AML-193 (cell line): ENCODE data around the gene CPLANE1.
A peak's percentile ranks its signal among the peaks of the same experiment; 100 is the strongest.
"Not testable (repeated sequence)": the region's sequence is repeated elsewhere in the genome, so short reads cannot be mapped to it uniquely, and the experiment has no call there.

Experiments
- DNase-seq, 2 experiments: peaks; one replicate each; lab custom pipeline; 2025; lab: John Stamatoyannopoulos, UW

The CPLANE1 gene

DNA sequence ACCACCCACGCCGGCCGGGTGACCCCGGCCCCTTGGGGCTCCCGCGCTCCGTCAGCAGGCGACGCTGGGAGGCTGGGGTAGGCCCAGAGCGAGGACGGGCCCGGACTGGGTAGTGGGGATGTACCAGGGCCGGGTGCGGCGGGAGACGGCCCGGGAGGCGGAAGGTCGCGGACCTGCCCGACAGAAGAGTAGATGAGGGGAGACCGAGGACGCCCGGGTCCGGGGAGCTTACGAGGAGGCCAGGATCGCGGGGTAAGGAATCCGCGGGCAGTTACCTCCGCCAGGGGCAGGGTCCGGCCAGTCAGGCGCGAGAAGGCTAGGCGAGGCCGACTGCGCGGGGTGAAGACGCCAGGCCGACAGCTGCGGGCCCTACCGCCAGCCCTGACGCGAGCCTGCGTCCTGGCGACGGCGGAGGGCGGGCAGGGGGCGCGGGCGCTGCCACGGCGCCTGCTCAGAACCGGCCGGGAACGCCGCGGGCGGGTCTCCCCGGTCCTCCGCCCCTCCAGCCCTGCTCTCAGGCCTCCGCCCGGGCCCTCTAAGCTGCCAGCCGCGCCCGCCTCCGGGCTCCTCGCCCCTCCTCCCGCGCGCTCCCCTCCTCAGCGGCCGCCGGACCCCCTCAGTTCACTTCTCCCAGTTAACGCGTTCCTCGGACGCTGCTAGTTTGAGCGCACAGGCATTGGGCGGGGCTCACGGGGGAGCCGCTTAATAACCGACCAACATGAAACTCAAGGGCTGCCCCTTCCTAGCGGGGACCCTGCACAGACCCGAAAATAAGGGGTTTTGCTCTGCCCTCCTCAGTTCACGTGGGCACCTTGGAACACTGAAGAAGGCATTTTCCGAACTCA, at the start of gene CPLANE1:
TSS of gene CPLANE1 (minus strand) at position 407 of the 845 bp plus-strand sequence. CDS start 1,678 bp downstream, outside the sequence.
- peak; percentile 53 to 56 for DNase-seq

DNA sequence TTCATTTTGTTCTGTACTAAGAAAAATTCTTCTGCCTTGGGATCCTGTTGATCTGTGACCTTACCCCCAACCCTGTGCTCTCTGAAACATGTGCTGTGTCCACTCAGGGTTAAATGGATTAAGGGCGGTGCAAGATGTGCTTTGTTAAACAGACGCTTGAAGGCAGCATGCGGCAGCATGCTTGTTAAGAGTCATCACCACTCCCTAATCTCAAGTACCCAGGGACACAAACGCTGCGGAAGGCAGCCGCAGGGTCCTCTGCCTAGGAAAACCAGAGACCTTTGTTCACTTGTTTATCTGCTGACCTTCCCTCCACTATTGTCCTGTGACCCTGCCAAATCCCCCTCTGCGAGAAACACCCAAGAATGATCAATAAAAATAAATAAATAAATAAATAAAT, 47.1 kb upstream of the CPLANE1 start:
- not testable (repeated sequence) for DNase-seq

DNA sequence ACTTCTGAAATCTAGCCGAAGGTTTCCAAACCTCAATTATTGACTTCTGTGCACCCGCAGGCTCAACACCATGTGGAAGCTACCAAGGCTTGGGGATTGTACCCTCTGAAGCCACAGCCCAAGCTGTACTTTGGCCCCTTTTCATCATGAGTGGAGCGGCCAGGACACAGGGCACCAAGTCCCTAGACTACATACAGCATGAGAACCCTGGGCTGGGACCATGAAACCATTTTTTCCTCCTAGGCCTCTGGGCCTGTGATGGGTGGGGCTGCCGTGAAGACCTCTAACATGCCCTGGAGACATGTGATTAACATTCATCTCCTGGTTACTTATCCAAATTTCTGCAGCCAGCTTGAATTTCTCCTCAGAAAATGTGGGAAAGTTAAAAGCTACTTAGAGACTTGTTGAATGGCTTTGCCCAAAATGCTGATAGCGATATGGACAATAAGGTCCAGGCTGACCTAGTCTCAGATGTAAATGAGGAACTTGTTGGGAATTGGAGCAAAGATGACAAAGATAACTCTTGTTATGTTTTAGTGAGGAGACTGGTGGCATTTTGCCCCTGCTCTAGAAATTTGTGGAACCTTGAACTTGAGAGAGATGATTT, 34.1 kb upstream of the CPLANE1 start:
- DNase-seq, result no peak

DNA sequence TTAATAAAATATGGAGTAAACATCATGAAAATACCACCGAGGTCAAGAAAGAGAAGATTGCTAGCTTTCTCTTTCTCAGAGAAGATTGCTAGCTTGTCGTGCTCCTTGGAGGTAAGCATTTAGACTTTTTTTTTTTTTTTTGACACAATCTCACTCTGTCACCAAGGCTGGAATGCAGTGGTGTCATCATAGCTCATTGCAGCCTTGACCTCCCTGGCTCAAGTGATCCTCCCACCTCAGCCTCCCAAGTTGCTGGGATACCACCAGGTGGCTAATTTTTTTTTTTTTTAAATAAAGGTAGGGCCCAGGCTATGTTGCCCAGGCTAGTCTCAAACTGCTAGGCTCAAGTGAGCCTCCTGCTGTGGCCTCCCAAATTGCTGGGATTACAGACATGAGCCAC, 26.3 kb upstream of the CPLANE1 start:
- no peak for DNase-seq

DNA sequence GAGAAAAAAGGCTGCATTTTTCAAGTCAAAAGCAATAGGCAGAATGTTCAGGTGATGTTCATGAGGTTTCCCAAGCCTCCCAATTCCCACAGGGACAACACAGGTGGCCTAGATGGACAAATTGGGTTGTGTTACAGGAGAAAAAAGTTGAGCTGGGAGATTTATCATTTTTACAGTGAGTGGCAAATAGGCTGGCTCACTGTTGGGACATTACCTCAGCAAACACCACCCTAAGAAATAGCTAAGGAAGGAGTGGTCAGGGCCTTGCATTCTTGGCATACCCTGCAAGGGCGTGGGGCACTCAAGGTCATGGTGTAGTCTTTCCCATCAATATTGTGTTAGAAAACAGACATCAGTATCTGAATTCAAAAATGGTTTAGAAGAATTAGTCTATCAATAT, 23.3 kb upstream of the CPLANE1 start:
- DNase-seq, result no peak

DNA sequence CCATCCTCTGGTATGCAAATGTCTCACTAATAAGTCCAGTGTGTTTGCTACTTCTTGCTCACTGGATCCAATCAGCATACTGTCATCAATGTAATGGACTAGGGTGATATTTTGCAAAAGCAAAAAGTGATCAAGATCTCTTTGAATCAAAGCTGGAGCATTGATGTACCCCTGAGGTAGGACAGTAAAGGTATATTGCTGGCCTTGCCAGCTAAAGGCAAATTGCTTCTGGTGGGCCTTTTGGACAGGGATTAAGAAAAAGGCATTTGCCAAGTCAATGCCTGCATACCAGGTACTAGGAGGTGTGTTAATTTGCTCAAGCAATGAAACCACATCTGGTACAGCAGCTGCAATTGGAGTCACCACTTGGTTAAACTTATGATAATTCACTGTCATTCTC, 18.9 kb upstream of the CPLANE1 start:
- not testable (repeated sequence) for DNase-seq

DNA sequence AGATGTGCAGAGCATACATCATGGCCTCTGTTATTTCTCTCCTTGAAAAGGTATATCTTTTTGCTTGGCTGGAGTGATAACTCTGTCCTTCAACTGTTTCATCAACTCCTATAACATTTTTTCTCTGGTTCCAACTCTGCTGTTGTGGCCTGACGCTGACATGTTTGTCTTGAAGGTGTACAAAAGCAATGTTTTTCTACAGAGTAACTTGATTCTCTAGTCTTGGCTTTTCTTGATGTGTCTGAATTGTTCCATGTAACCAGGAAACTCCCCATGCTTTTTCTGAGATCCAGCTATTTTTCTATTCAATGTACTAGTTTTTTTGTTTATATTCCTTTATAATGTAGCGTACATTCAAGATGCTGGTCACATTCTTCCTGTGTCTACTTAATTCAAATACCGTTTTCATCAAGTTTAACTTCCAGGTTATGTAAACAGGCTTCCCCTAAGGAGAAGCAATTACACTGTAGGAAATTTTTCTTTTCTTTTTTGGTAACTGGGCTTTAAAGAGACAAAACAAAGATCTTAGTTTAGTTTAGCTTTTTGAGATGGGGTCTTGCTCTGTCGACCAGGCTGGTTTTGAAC, 6.7 kb upstream of the CPLANE1 start:
- DNase-seq, result no peak

DNA sequence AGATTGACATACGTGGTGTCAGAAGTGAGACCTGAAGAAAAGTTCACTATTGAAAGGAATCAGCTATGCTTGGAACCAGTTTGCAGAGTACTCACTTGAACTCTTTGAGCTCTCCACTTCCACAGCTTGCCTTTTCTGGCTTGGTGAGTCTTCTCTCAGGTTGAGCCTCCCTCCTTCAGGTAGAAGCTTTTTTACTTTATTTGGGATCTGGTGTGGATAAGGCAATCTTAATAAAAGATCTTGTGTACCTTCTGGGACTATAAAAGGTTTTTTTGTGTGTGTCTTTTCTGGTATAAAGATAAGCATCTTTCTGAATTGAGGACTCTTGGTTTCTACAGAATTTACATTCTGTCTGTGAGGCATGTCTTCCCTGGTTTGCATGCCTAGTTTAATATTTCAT, 5.4 kb upstream of the CPLANE1 start:
- DNase-seq, result no peak

DNA sequence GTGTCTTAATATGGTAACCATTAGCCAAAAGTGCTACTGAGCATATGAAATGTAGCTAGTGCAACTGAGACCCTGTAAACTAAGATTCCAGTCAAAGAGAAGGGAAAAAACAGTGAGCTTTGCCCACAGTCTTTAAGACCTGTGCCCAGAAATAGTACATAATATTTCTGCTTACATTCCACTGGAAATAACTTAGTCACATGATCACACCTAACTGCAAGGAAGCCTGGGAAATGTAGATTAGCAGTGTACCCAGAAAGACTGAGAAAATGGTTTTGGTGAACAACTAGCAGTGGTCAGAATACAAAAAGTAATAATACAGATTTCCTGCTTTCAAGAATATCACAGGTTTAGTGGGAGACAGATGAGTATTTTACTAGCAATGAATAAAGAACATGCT, 2.5 kb upstream of the CPLANE1 start:
- no peak for DNase-seq

DNA sequence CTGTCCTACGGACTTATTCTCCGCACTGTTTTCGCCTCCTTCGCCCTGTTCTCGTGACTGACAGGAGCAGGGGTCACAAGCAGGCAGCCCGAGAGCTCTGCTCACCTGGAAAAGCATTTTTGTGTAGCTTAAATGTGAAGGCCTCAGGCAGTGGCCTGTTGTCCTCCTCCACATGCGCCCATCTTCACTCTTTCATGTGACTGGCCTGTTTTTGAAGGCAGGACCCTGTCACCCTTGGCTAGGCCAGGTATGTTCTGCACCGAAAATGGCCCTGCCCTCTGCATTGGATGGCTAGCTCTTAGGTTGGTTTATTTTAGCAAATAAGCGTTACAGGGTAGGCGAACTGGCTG, 614 bp upstream of the CPLANE1 start:
- no peak for DNase-seq

DNA sequence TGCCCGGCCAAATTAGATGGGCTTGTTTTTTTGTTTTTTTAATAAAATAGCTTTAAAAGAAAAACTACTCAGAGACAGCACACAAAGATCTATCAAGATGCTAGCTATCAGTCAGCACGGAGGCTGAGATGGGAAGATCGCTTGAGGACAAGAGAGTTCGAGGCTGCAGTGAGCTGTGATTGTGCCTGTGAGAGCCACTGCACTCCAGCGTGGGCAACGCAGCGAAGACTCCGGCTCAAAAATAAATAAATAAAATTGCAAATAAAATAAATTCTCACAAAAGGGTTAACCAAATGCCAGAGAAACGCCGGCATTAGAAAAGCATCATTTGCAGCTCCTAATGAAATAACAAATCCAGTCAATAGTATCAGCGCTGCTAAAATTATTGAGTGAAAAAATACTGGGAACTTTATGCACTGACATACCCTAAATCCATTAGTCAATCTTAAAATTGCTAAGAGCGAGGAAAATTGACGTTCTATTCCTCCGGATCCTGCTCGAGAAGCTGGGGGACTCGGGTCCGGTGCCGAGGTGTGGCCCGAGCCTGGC, 681 bp downstream of the CPLANE1 start:
- DNase-seq, result no peak

DNA sequence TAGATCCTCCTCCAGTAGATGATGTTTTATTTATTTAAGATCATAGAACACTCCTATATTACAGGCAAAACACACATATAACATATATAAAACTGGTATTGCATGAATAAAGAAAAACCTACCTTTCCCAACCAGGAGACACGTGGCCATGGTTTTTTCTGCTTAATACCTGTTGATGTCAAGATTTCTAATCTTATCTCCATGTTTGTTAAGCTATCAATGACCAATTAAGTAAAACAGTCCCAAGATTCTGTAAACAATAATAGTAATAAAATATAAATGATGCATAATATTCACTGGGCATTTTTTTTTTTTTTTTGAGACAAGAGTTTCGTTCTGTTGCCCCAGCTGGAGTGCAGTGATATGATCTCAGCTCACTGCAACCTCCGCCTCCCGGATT, 1.7 kb downstream of the CPLANE1 start:
- DNase-seq, result no peak

DNA sequence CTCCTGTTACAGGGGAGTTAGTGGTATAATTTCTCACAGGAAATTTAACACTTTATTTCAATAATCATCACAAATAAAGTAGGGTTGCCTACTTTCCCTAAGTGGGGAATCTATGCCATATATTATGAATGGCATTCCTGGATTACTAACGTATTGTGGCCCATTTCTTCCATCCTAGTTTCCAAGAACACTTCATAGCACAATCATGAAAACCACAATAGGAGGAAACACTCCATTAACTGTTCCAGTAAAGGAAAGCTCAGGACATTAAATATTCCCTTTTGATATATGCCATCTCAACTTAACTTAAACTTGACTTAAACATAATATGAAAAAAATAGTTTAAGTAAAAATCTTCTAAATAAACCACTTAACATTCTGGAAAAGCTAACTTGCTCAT, 2.1 kb downstream of the CPLANE1 start:
- no peak for DNase-seq

DNA sequence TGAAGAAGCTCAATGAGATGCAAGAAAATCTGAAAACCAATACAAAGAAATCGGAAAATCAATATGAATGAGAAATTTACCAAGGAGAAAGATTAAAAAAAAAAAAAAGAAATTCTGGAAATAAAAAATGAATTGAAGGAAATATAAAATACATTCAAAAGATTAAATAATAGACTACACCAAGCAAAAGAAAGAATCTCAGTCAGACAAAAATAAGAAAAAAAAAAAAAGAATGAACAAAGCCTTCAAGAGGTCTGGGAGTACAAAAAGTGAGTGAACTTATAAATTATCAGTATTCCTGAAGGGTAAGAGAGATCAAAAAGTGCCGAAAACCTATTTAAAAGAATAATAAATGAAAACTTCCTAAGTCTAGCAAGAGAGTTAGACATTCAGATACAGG, 14.9 kb downstream of the CPLANE1 start:
- no peak for DNase-seq

DNA sequence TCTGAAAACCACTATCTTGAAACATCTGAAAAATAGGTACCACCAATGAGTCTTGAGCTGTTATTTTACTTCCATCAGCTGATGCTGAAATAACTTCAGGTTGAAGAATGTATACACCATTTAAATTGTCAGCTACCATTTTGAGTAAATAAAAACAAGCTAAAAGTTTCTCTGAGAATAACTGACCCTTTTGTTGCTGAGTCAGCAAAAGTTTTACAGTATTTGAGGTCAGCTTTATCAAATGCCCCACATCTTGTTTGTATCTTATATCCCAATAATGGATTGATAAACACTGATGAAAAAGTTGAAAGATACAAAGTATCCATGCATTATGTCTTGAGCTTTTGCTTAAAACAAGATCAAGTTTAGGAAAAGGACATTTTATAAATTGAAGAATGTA, 22.8 kb downstream of the CPLANE1 start:
- DNase-seq, result no peak

DNA sequence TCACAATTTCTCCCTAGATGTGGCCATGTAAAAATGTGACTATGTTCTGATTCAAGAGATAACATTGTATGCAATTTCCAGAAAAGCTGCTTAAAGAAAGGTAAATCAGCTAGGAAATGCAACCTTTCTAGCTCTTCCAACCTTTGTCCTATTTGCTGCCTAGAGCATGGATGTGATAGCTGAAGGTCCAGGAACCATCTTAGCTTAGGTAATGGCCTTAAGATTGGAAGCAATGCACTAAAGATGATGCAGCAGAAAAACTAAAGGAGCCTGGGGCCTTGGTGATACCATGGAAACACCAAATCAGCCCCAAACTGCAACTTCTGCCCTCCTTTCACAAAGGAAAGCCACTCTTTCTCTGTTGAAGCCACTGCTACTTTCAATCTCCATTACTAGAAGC, 27.0 kb downstream of the CPLANE1 start:
- no peak for DNase-seq

DNA sequence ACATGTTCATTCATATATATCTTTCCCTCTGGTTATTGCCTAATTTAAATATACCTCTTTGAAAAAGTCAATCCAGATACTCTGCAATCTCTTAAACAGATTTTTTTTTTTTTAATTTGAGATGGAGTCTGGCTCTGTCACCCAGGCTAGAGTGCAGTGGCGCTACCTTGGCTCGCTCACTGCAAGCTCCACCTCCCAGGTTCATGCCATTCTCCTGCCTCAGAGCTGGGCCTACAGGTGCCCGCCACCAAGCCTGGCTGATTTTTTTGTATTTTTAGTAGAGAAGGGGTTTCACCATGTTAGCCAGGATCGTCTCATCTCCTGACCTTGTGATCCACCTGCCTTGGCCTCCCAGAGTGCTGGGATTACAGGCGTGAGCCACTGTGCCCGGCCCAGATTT, 28.8 kb downstream of the CPLANE1 start:
- DNase-seq, result not testable (repeated sequence)

DNA sequence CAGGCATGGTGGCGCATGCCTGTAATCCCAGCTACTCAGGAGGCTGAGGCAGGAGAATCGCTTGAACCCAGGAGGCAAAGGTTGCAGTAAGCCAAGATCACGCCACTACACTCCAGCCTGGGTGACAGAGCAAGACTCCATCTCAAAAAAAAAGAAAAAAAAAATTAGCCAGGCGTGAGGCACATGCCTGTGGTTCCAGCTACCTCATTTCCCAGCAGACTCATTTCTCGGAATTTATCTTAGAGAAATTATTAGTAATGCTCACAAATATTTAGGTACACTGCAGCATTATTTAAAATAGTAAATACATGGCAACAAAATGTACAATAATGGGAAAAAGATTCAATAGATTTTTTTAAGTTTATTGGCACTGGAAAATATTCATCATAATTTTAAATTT, 29.8 kb downstream of the CPLANE1 start:
- DNase-seq, result not testable (repeated sequence)

DNA sequence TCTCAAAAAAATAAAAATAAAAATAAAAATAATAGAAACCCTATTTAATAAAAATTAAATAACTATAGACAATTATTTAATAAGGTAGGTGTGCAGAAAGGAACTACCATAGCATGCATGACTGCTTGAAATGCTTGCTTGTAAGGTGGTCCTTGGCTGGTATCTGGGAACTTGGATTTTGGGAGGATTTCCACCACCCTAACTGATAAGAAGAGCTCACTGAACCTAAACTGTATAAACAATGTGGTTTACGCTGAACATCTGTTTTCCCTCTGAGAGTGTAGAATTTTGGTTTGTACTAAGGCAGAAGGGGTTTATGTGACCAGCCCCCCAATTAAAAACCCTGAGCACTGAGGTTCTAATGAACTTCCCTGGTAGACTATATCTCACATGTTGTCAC, 31.2 kb downstream of the CPLANE1 start:
- no peak for DNase-seq

DNA sequence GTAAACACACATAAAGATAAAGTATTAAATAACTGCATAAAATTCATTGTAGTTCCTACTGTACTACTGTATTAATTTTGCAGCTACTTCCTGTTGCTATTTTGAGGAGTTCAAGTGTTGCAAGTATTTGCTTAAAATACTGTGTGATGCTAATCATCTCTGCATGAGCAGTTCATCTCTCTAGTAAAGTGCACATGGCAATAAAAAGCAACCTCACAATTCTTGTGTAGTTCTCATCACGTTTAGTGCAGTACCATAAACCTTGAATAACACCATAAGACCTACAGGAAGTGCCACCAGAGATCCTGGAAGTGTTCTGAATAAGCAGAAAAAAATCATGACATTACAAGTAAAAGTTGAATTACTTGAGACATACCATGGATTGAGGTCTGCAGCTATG, 34.6 kb downstream of the CPLANE1 start:
- DNase-seq, result peak in 1 of 2 experiments; percentile 21

DNA sequence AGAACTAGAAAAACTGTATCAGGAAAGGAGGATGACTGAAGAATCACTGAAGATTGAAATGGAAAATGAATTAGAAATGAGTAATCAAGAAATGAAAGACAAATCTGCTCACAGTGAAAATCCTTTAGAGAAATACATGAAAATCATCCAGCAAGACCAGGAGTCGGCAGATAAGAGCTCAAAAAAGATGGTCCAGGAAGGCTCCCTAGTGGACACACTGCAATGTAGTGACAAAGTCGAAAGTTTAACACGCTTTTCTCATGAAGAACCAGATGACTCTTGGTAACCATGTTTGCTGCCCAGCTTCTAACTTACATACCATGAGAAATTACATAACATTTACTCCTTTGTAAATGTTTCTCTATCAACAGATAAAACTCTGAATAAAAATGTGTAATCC, 37.1 kb downstream of the CPLANE1 start:
- DNase-seq, result no peak

DNA sequence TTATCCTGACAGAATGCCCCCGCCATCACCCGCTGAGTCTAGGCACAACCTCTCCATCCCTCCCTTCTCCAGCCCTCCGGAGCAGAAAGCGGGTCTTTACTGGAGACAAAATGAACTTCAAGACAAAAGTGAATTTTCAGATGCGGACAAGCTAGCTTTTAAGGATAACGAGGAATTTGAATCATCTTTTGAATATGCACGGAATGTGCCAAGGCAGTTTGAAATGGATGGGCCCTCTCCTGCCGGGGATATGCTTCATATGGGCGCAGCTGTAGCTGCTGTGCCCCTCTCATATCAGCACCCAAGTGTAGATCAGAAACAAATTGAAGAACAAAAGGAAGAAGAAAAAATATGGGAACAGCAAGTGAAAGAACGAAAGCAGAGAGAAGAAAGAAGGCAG, 37.5 kb downstream of the CPLANE1 start:
- no peak for DNase-seq
